BJ (cell line): ENCODE results near the gene MAB21L4. TPM values are rescaled to one million over a fixed set of nuclear protein-coding genes. Genes with fewer than 3 reads are reported as not detected.
A peak's percentile ranks its signal among the peaks of the same experiment; 100 is the strongest.

Source experiments
- CTCF ChIA-PET: fragments of 350-600 bp; formaldehyde crosslinking; extraction: SDS; loops from one replicate; lab custom pipeline; 2021; ENCODE audit warnings: antibody characterized with exemption, inconsistent platforms; lab: Yijun Ruan, JAX
- POLR2A ChIA-PET: fragments of 300-600 bp; sonication (Branson Sonifier 250); formaldehyde crosslinking; extraction: SDS; loops from one replicate; lab custom pipeline; 2021; ENCODE audit warnings: antibody characterized with exemption; lab: Charles Lee
- DNase-seq: peaks from one replicate; pipeline ENCODE4 v3.0.0-alpha.2; 2011; ENCODE audit warnings: low read depth
- H3K27me3 ChIP-seq: 2 replicates; pipeline ENCODE4 v1.6.0; 2011; ENCODE audit warnings: low read length; ENCODE audit not compliant: control insufficient read depth, insufficient read depth
- H3K36me3 ChIP-seq: 2 replicates; pipeline ENCODE4 v1.5.1; 2011; ENCODE audit warnings: low read length; ENCODE audit not compliant: control insufficient read depth, insufficient read depth
- H3K4me3 ChIP-seq: 2 replicates; pipeline ENCODE4 v1.5.1; 2011; ENCODE audit warnings: low read depth, mild to moderate bottlenecking, control low read depth, low read length
- polyA plus RNA-seq: library from polyadenylated mRNA; depleted of rRNA; stranded (reverse); fragments of >200 nt; gene quantifications from 2 replicates; pipeline ENCODE4 v1.2.3, GENCODE V29; 2011
- TF ChIP-seq, protein P1 (sequence below): IDR thresholded peaks from 2 replicates; pipeline ENCODE4 v1.5.1; 2011; ENCODE audit warnings: low read depth, mild to moderate bottlenecking, control low read depth, inconsistent platforms, low read length, moderate library complexity; ENCODE audit not compliant: insufficient read depth

The MAB21L4 gene
- polyA plus RNA-seq, 1 experiment: not detected

GRCh38 chr2:240917684-240918257 lies 21.8 kb upstream of the MAB21L4 start:
- CTCF ChIA-PET: no interaction called here
- TF ChIP-seq, protein P1, sequence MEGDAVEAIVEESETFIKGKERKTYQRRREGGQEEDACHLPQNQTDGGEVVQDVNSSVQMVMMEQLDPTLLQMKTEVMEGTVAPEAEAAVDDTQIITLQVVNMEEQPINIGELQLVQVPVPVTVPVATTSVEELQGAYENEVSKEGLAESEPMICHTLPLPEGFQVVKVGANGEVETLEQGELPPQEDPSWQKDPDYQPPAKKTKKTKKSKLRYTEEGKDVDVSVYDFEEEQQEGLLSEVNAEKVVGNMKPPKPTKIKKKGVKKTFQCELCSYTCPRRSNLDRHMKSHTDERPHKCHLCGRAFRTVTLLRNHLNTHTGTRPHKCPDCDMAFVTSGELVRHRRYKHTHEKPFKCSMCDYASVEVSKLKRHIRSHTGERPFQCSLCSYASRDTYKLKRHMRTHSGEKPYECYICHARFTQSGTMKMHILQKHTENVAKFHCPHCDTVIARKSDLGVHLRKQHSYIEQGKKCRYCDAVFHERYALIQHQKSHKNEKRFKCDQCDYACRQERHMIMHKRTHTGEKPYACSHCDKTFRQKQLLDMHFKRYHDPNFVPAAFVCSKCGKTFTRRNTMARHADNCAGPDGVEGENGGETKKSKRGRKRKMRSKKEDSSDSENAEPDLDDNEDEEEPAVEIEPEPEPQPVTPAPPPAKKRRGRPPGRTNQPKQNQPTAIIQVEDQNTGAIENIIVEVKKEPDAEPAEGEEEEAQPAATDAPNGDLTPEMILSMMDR: no peak
- POLR2A ChIA-PET: no interaction called here
- DNase-seq: no peak
- H3K4me3 ChIP-seq: no peak overlapping the region
- no peaks in the 10 kb centered on the region for H3K27me3 ChIP-seq
- no peaks in the 10 kb centered on the region for H3K36me3 ChIP-seq

DNA sequence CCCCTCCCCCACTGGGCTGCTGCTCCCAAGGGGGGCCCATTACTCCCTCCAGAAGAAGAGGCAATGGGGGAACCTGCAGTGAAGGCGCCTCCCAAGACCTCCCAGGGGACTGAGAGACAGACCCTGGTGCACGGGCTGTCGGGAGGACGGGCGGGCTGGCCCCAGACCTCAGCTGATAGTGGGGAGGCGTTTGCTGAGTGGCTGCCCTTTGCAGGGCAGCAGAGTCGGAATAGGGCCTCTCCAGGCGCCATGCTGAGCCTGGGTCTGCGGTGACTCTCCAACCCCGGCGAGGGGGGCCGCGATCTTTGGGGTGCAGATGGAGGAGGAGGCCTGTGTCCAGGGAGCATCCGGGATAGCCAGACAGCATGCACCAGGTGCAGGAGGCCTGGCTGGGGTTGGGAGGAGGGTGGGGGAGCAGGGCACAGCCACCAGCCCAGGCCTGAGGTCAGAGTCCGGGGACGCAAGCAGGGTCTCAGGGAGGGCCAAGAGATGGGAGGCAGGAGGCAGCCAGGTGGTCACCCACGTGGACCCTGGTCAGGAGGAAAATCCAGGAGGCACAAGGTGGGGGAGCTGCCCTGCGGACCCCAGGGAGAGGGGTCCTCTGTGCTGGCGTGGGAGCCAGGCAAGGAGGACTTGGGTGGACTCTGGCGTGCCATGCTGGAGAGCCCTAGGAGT lies 21.2 kb upstream of the MAB21L4 start:
- H3K36me3 ChIP-seq: no peaks in the 10 kb centered on the region
- no peak for DNase-seq
- no peak overlapping the region for H3K4me3 ChIP-seq
- TF ChIP-seq, protein P1: no peak
- no peaks in the 10 kb centered on the region for H3K27me3 ChIP-seq
- ChIA-PET CTCF (interaction anchor here (1.0 to 1.2 kb wide), 2 partner anchors 10 to 66 kb away, joined by 3 to 4 read pairs; no protein-coding TSS in a partner anchor), POLR2A (no interaction called here)

- Histone ChIP-seq H3K36me3 (no peaks in the 10 kb centered on the region), H3K4me3 (no peak overlapping the region), H3K27me3 (no peaks in the 10 kb centered on the region)
- POLR2A ChIA-PET: no interaction called here
- TF ChIP-seq, protein P1: no peak
- CTCF ChIA-PET: interaction anchor here (1.0 to 1.2 kb wide), 2 partner anchors 10 to 65 kb away, joined by 3 to 4 read pairs; no protein-coding TSS in a partner anchor
- peak; percentile 69 for DNase-seq
Measured at GRCh38 chr2:240916571-240917008, 20.6 kb upstream of the MAB21L4 start.

DNA sequence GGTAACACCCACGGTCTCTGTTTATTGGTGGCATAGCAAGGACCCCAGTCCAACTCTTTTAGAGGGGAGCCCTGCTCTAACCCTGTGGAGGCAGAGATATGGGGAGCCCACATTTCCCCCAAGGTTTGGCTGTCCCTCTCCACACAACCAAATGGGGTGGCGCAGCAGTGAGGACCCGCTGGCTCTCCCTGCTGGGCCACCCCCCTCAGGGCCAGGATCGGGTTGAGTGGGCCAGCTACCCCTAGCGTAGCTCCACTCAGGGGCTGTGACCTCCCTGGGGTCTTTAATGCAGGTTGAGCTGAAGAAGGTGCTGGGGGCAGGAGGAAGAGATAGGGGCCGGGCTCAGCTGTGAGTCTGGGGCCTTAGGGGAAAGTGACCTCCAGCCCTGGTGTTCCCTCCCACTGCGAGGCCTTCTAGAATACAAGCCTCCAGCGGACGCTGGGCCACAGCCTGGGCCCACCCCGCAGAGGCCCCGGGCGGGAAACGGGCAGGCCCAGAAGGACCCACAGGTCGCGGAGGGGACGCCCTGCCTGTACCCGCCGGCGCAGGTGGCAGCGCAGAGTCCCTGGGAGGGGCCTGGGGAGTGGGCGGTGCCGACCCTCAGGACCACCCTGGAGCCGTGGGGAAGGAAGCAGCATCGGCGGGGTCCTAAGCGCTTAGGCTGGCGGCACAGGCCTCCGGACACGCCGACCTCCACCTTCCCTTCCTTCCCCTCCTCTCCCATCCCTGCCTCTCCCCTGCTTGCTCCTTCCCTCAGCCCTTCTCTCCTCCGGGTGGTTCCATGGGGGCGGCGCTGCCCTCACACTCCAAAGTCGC lies 19.8 kb upstream of the MAB21L4 start:
- ChIA-PET CTCF (interaction anchor here (1.2 to 3.1 kb wide), 12 partner anchors 11 to 344 kb away, joined by 3 to 21 read pairs (median 6); no protein-coding TSS in a partner anchor), POLR2A (no interaction called here)
- DNase-seq: no peak
- no peaks in the 10 kb centered on the region for H3K27me3 ChIP-seq
- TF ChIP-seq, protein P1: no peak
- no peaks in the 10 kb centered on the region for H3K36me3 ChIP-seq
- H3K4me3 ChIP-seq: no peak overlapping the region
